AG08395 (cell line): ENCODE data around the gene TMEM33.

Experiments
- DNase-seq: peaks from one replicate; pipeline ENCODE4 v3.0.0; 2012; ENCODE audit warnings: mixed read lengths, low spot score

The TMEM33 gene

GRCh38 chr4:41998019-41998418 is 62.8 kb downstream of the TMEM33 start:
- DNase-seq = no peak

DNA sequence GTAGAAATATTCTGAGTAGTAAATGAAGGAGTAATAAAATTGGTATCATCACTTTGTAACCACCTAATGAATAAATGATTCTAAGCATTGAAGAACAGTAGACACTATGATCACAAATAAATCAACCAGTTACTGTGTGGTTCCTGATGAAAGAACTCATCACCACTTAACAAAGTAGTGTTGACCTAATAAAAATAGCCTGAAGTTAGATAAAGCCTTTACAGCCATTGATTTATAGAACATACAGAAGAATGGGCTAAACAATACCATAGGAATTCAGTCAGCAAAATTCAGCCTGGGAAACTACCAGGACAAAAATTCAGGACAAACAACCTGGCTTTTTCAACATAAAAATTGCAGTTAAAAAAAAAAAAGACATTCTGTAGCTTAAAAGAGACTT is 64.1 kb downstream of the TMEM33 start:
- DNase-seq = no peak

- no peak for DNase-seq
Observed at GRCh38 chr4:42008011-42008786, 73.0 kb downstream of the TMEM33 start.
